HEK293 (cell line): ENCODE data around the gene MADD.

Experiments used
- CTCF ChIA-PET: fragments of 350-600 bp; formaldehyde crosslinking; extraction: SDS; loops from one replicate; lab custom pipeline; 2021; ENCODE audit warnings: antibody characterized with exemption; lab: Yijun Ruan, JAX
- POLR2A ChIA-PET: fragments of 300-600 bp; formaldehyde crosslinking; extraction: SDS; loops from one replicate; lab custom pipeline; 2020; ENCODE audit warnings: antibody characterized with exemption, inconsistent platforms; lab: Yijun Ruan, JAX
- H3K27ac ChIP-seq: fragments of 200-500 bp; sonication (Bioruptor generic); 2 replicates; pipeline ENCODE4 v1.5.1; 2014; ENCODE audit warnings: low read depth, low read length, control low read depth, inconsistent platforms; ENCODE audit errors: extremely low read depth
- H3K36me3 ChIP-seq, 2 experiments: fragments of 200-500 bp in 1 of 2; sonication (Bioruptor generic) in 1 of 2; 1 replicate in 1 of 2; 2 replicates in 1 of 2; pipeline ENCODE4 v1.5.1; 2014 to 2017; ENCODE audit warnings: inconsistent platforms in 2 of 2, low read length in 2 of 2; ENCODE audit not compliant: control insufficient read depth in 2 of 2, insufficient read depth in 1 of 2
- H3K4me1 ChIP-seq: fragments of 200-500 bp; sonication (Bioruptor generic); 2 replicates; pipeline ENCODE4 v1.5.1; 2014; ENCODE audit warnings: mild to moderate bottlenecking, low read length, inconsistent platforms; ENCODE audit not compliant: control insufficient read depth, insufficient read depth
- H3K4me3 ChIP-seq: 2 replicates; pipeline ENCODE4 v1.5.1; 2011; ENCODE audit warnings: low read depth, mild to moderate bottlenecking, control low read depth, low read length, moderate library complexity
- H3K9me3 ChIP-seq: fragments of 200-500 bp; sonication (Bioruptor generic); 2 replicates; pipeline ENCODE4 v1.5.1; 2014; ENCODE audit warnings: low read depth, low read length, inconsistent platforms; ENCODE audit not compliant: control insufficient read depth, insufficient read depth
- BCL6B ChIP-seq: fragments of 450-650 bp; formaldehyde crosslinking; IDR thresholded peaks from 2 replicates; pipeline ENCODE4 v1.5.1; 2017; ENCODE audit warnings: missing biosample characterization, missing genetic modification characterization
- FEZF1 ChIP-seq: fragments of 450-650 bp; formaldehyde crosslinking; IDR thresholded peaks from 2 replicates; pipeline ENCODE4 v1.5.1; 2016; ENCODE audit warnings: missing biosample characterization, missing genetic modification characterization
- GFI1B ChIP-seq: fragments of 450-650 bp; formaldehyde crosslinking; IDR thresholded peaks from 2 replicates; pipeline ENCODE4 v1.5.1; 2016; ENCODE audit warnings: missing biosample characterization, missing genetic modification characterization
- MZF1 ChIP-seq: fragments of 450-650 bp; formaldehyde crosslinking; IDR thresholded peaks from 2 replicates; pipeline ENCODE4 v1.5.1; 2017; ENCODE audit warnings: missing biosample characterization, missing genetic modification characterization, borderline replicate concordance
- REPIN1 ChIP-seq: fragments of 450-650 bp; formaldehyde crosslinking; IDR thresholded peaks from 2 replicates; pipeline ENCODE4 v1.5.1; 2017; ENCODE audit warnings: missing biosample characterization, missing genetic modification characterization, low read depth
- SCRT1 ChIP-seq: fragments of 450-650 bp; formaldehyde crosslinking; IDR thresholded peaks from 2 replicates; pipeline ENCODE4 v1.5.1; 2016; ENCODE audit warnings: missing biosample characterization, missing genetic modification characterization, borderline replicate concordance
- SP7 ChIP-seq: fragments of 450-650 bp; formaldehyde crosslinking; IDR thresholded peaks from 2 replicates; pipeline ENCODE4 v1.5.1; 2016; ENCODE audit warnings: missing biosample characterization, missing genetic modification characterization
- YY1 ChIP-seq: fragments of 450-650 bp; formaldehyde crosslinking; IDR thresholded peaks from 2 replicates; pipeline ENCODE4 v1.5.1; 2018; ENCODE audit warnings: missing biosample characterization, missing genetic modification characterization
- ZBTB10 ChIP-seq: fragments of 450-650 bp; formaldehyde crosslinking; IDR thresholded peaks from 2 replicates; pipeline ENCODE4 v1.5.1; 2016; ENCODE audit warnings: missing biosample characterization, missing genetic modification characterization
- ZBTB48 ChIP-seq: fragments of 450-650 bp; formaldehyde crosslinking; IDR thresholded peaks from 2 replicates; pipeline ENCODE4 v1.5.1; 2016; ENCODE audit warnings: missing biosample characterization, missing genetic modification characterization
- ZEB2 ChIP-seq: fragments of 450-650 bp; formaldehyde crosslinking; IDR thresholded peaks from 2 replicates; pipeline ENCODE4 v1.5.1; 2016; ENCODE audit warnings: missing biosample characterization, missing genetic modification characterization
- ZFHX2 ChIP-seq: fragments of 450-650 bp; formaldehyde crosslinking; conservative IDR thresholded peaks from 2 replicates; pipeline ENCODE4 v1.5.1; 2016; ENCODE audit warnings: missing biosample characterization, missing genetic modification characterization
- ZFP41 ChIP-seq: fragments of 450-650 bp; formaldehyde crosslinking; IDR thresholded peaks from 2 replicates; pipeline ENCODE4 v1.5.1; 2016; ENCODE audit warnings: missing biosample characterization, missing genetic modification characterization, borderline replicate concordance
- ZNF10 ChIP-seq: fragments of 450-650 bp; formaldehyde crosslinking; IDR thresholded peaks from 2 replicates; pipeline ENCODE4 v1.5.1; 2017; ENCODE audit warnings: missing biosample characterization, missing genetic modification characterization
- ZNF112 ChIP-seq: fragments of 450-650 bp; formaldehyde crosslinking; IDR thresholded peaks from 2 replicates; pipeline ENCODE4 v1.5.0; 2017; ENCODE audit warnings: missing biosample characterization, missing genetic modification characterization
- ZNF138 ChIP-seq: fragments of 450-650 bp; formaldehyde crosslinking; IDR thresholded peaks from 2 replicates; pipeline ENCODE4 v1.5.1; 2016; ENCODE audit warnings: missing biosample characterization, missing genetic modification characterization, borderline replicate concordance
- ZNF146 ChIP-seq: fragments of 450-650 bp; formaldehyde crosslinking; IDR thresholded peaks from 2 replicates; pipeline ENCODE4 v1.5.1; 2016; ENCODE audit warnings: missing biosample characterization, missing genetic modification characterization
- ZNF211 ChIP-seq: fragments of 450-650 bp; formaldehyde crosslinking; IDR thresholded peaks from 2 replicates; pipeline ENCODE4 v1.5.1; 2016; ENCODE audit warnings: low read depth, missing biosample characterization, missing genetic modification characterization
- ZNF223 ChIP-seq: fragments of 450-650 bp; formaldehyde crosslinking; IDR thresholded peaks from 2 replicates; pipeline ENCODE4 v1.5.1; 2016; ENCODE audit warnings: missing biosample characterization, missing genetic modification characterization
- ZNF274 ChIP-seq, 2 experiments: fragments of 200-500 bp in 1 of 2; fragments of 450-650 bp in 1 of 2; sonication (Bioruptor generic) in 1 of 2; formaldehyde crosslinking in 1 of 2; IDR thresholded peaks; 2 replicates each; pipeline versions ENCODE4 v1.5.1 to v1.6.1; 2014 to 2016; ENCODE audit warnings: borderline replicate concordance in 1 of 2, inconsistent platforms in 1 of 2, low read length in 1 of 2, missing biosample characterization in 1 of 2, missing genetic modification characterization in 1 of 2
- ZNF280D ChIP-seq: fragments of 450-650 bp; formaldehyde crosslinking; IDR thresholded peaks from 2 replicates; pipeline ENCODE4 v1.5.1; 2016; ENCODE audit warnings: missing biosample characterization, missing genetic modification characterization
- ZNF335 ChIP-seq: fragments of 450-650 bp; formaldehyde crosslinking; conservative IDR thresholded peaks from 2 replicates; pipeline ENCODE4 v1.5.1; 2016; ENCODE audit warnings: missing biosample characterization, missing genetic modification characterization
- ZNF48 ChIP-seq: fragments of 450-650 bp; formaldehyde crosslinking; IDR thresholded peaks from 2 replicates; pipeline ENCODE4 v1.5.1; 2016; ENCODE audit warnings: missing biosample characterization, missing genetic modification characterization
- ZNF501 ChIP-seq: fragments of 450-650 bp; formaldehyde crosslinking; IDR thresholded peaks from 2 replicates; pipeline ENCODE4 v1.5.1; 2016; ENCODE audit warnings: missing biosample characterization, missing genetic modification characterization
- ZNF560 ChIP-seq: fragments of 450-650 bp; formaldehyde crosslinking; IDR thresholded peaks from 2 replicates; pipeline ENCODE4 v1.5.1; 2017; ENCODE audit warnings: missing biosample characterization, missing genetic modification characterization, borderline replicate concordance
- ZNF639 ChIP-seq: fragments of 450-650 bp; formaldehyde crosslinking; IDR thresholded peaks from 2 replicates; pipeline ENCODE4 v1.5.1; 2016; ENCODE audit warnings: missing biosample characterization, missing genetic modification characterization
- ZNF660 ChIP-seq: fragments of 450-650 bp; IDR thresholded peaks from 2 replicates; pipeline ENCODE4 v1.5.1; 2018; ENCODE audit warnings: missing biosample characterization, mild to moderate bottlenecking, missing genetic modification characterization
- ZNF664 ChIP-seq: fragments of 450-650 bp; formaldehyde crosslinking; IDR thresholded peaks from 2 replicates; pipeline ENCODE4 v1.5.1; 2016; ENCODE audit warnings: missing biosample characterization, missing genetic modification characterization
- ZSCAN16 ChIP-seq: fragments of 450-650 bp; formaldehyde crosslinking; IDR thresholded peaks from 2 replicates; pipeline ENCODE4 v1.5.1; 2016; ENCODE audit warnings: missing biosample characterization, missing genetic modification characterization

Gene MADD

GRCh38 chr11:47248664-47249377 lies 21.1 kb upstream of the MADD start, which contains the start of gene ACP2:
ACP2 (minus strand) TSS chr11:47248814; CDS start chr11:47248789, 25 bp downstream.
- POLR2A ChIA-PET = interaction anchor here (0.6 to 6.7 kb wide), 25 partner anchors 9 to 312 kb away, joined by 3 to 61 read pairs (median 6); partner anchors contain the start of genes CSTPP1, DDB2, MADD and NR1H3
- Histone ChIP-seq H3K27ac (peak within 1 kb of the TSS; percentile 50), H3K9me3 (no peaks in the 10 kb centered on the region), H3K4me1 (no peaks in the 10 kb centered on the region), H3K36me3 (peaks cover 0 to 34% of the 10 kb centered on the region in 2 experiments; a peak in 2 of 3 replicates), H3K4me3 (peak within 1 kb of the TSS; percentile 72)
- CTCF ChIA-PET = interaction anchor here (0.8 to 4.4 kb wide), 9 partner anchors 10 to 159 kb away, joined by 3 to 40 read pairs (median 3); partner anchors contain the start of genes NR1H3 and PACSIN3
- TF ChIP-seq GFI1B (no peak), ZNF146 (tag by site-specific recombination) (peak; percentile 18; the same call in 1 of the 2 replicates), ZNF138 (tag by site-specific recombination) (no peak), SP7 (tag by site-specific recombination) (peak; percentile 86), ZNF664 (no peak), SCRT1 (tag by site-specific recombination) (0 out of 2 replicates have a peak, but pooled peaks have one; percentile 53), ZNF639 (tag by site-specific recombination) (peak; percentile 90), ZNF10 (no peak), ZNF501 (peak; percentile 98), ZBTB48 (tag by site-specific recombination) (peak; percentile 73), FEZF1 (tag by site-specific recombination) (peak; percentile 31; the same call in 1 of the 2 replicates), ZEB2 (0 out of 2 replicates have a peak, but pooled peaks have one; percentile 51), ZNF223 (tag by site-specific recombination) (no peak), MZF1 (tag by site-specific recombination) (no peak; the same call in 1 of the 2 replicates), ZNF274 (IDR thresholded peaks at IDR 0.05; ENCODE audit: low read length) (no peak), ZNF274 (tag by site-specific recombination; IDR thresholded peaks at IDR 0.05; ENCODE audit: borderline replicate concordance) (no peak), YY1 (peak; percentile 100), ZNF335 (tag by site-specific recombination) (peak; percentile 84), ZBTB10 (tag by site-specific recombination) (no peak; the same call in none of the 2 replicates), BCL6B (tag by site-specific recombination) (no peak), ZNF280D (peak; percentile 35; the same call in 1 of the 2 replicates), ZNF48 (no peak), ZNF112 (no peak), ZNF560 (tag by site-specific recombination) (no peak), ZSCAN16 (tag by site-specific recombination) (no peak), ZFP41 (no peak), ZNF660 (tag by site-specific recombination) (peak; percentile 96), REPIN1 (peak; percentile 62; the same call in 1 of the 2 replicates), ZFHX2 (tag by site-specific recombination) (peak; percentile 80), ZNF211 (tag by site-specific recombination) (no peak)
